MM.1S (cell line): Measurements from ENCODE around the gene CD74.

Experiments used
- CTCF ChIP-seq: fragments of 300-600 bp; sonication (generic); IDR thresholded peaks from 2 replicates; pipeline ENCODE4 v1.5.1; 2016; ENCODE audit warnings: antibody characterized with exemption, low read length, mixed read lengths
- EZH2phosphoT487 ChIP-seq: fragments of 300-600 bp; sonication (generic); IDR thresholded peaks from 2 replicates; pipeline ENCODE4 v1.6.1; 2018; ENCODE audit warnings: antibody characterized with exemption, low read length

GRCh38 chr5:150352244-150353031 is 60.3 kb downstream of the CD74 start:
- no peak for TF ChIP-seq CTCF
- no peak for TF ChIP-seq EZH2phosphoT487
